DMS153 (cell line): Measurements from ENCODE around the gene MBTD1.
A peak's percentile ranks its signal among the peaks of the same experiment; 100 is the strongest.

ENCODE experiments used
- DNase-seq: peaks from one replicate; lab custom pipeline; 2025; lab: John Stamatoyannopoulos, UW

Gene MBTD1

GRCh38 chr17:51144266-51145022, 115.4 kb downstream of the MBTD1 start:
- DNase-seq: peak; percentile 38

- DNase-seq: no peak
Observed at GRCh38 chr17:51142597-51142996, 117.3 kb downstream of the MBTD1 start.

GRCh38 chr17:51135956-51136355, 123.9 kb downstream of the MBTD1 start:
- no peak for DNase-seq

- DNase-seq: no peak
Observed at GRCh38 chr17:51133365-51133764, 126.5 kb downstream of the MBTD1 start.

GRCh38 chr17:51132964-51133319, 126.9 kb downstream of the MBTD1 start:
- DNase-seq: no peak

GRCh38 chr17:51128076-51128475, 131.8 kb downstream of the MBTD1 start:
- no peak for DNase-seq
